CD4-positive, alpha-beta T cell (primary cell): ENCODE data around the gene RUNX1. TPM values are rescaled to one million over a fixed set of nuclear protein-coding genes. Genes with fewer than 3 reads are reported as not detected.

ENCODE experiments used
- ATAC-seq: fragments of 200-7000 bp; cut with Tn5 transposase; one replicate; pipeline ENCODE4 v1.10.0; 2022; ENCODE audit warnings: mild to moderate bottlenecking; ENCODE audit not compliant: poor library complexity
- CTCF ChIA-PET: fragments of 350-600 bp; sonication (Branson Sonifier 250); formaldehyde crosslinking; loops from one replicate; lab custom pipeline; 2021; ENCODE audit warnings: antibody characterized with exemption, inconsistent platforms; lab: Charles Lee
- POLR2A ChIA-PET: fragments of 350-600 bp; sonication (Branson Sonifier 250); formaldehyde crosslinking; loops from one replicate; lab custom pipeline; 2021; ENCODE audit warnings: antibody characterized with exemption, inconsistent platforms; lab: Charles Lee
- DNase-seq, 14 experiments: peaks; one replicate each; pipeline ENCODE4 v3.0.0-alpha.2; 2013 to 2020; ENCODE audit warnings: mixed read lengths in 2 of 14
- H3K27ac ChIP-seq, 2 donors: one replicate each; pipeline versions ENCODE4 v1.5.1 to v1.7.0; 2013; ENCODE audit warnings: low read length in 2 of 2, low read depth in 1 of 2, mild to moderate bottlenecking in 1 of 2
- H3K27me3 ChIP-seq, 2 experiments: 1 replicate in 1 of 2; 2 replicates in 1 of 2; pipeline versions ENCODE4 v1.6.1 to v1.7.0; 2013; ENCODE audit warnings: low read length in 2 of 2, control low read depth in 1 of 2, mild to moderate bottlenecking in 1 of 2, moderate library complexity in 1 of 2; ENCODE audit not compliant: insufficient read depth in 2 of 2, control insufficient read depth in 1 of 2
- H3K36me3 ChIP-seq: one replicate; pipeline ENCODE4 v1.6.1; 2013; ENCODE audit warnings: low read length, control low read depth; ENCODE audit not compliant: insufficient read depth
- H3K4me1 ChIP-seq: one replicate; pipeline ENCODE4 v1.6.1; 2013; ENCODE audit warnings: low read length, control low read depth; ENCODE audit not compliant: insufficient read depth
- H3K4me3 ChIP-seq: one replicate; pipeline ENCODE4 v1.5.1; 2013; ENCODE audit warnings: mild to moderate bottlenecking, low read length, moderate library complexity
- H3K9me3 ChIP-seq, 2 experiments: 1 replicate in 1 of 2; 2 replicates in 1 of 2; pipeline versions ENCODE4 v1.6.1 to v1.7.0; 2013; ENCODE audit warnings: low read length in 2 of 2, mild to moderate bottlenecking in 2 of 2, control low read depth in 1 of 2, moderate library complexity in 1 of 2; ENCODE audit not compliant: control insufficient read depth in 1 of 2, insufficient read depth in 1 of 2
- H3K27ac Mint-ChIP-seq: one replicate; pipeline ENCODE4 v1.8.0; 2020; ENCODE audit warnings: mixed read lengths
- H3K27me3 Mint-ChIP-seq: one replicate; pipeline ENCODE4 v1.8.0; 2021; ENCODE audit warnings: mixed read lengths
- H3K36me3 Mint-ChIP-seq: one replicate; pipeline ENCODE4 v1.8.0; 2021; ENCODE audit warnings: low read depth, mixed read lengths
- H3K4me1 Mint-ChIP-seq: one replicate; pipeline ENCODE4 v1.8.0; 2021; ENCODE audit warnings: low read depth, mixed read lengths
- H3K4me3 Mint-ChIP-seq: one replicate; pipeline ENCODE4 v1.8.0; 2020; ENCODE audit warnings: mild to moderate bottlenecking, mixed read lengths
- H3K9me3 Mint-ChIP-seq: one replicate; pipeline ENCODE4 v1.8.0; 2020; ENCODE audit warnings: mixed read lengths
- CTCF ChIP-seq: fragments of 200-600 bp; IDR thresholded peaks from one replicate; pipeline ENCODE4 v1.8.0; 2022; ENCODE audit warnings: antibody characterized with exemption, mild to moderate bottlenecking
- intact Hi-C, 2 experiments: fragments of 100-400 bp; cut with DNase I in 1 of 2; cut with micrococcal nuclease in 1 of 2; formaldehyde crosslinking; loops; one replicate each; pipeline versions ENCODE4 v1.15.1 to v1.9.0; 2023 to 2025; cut with DNase I, micrococcal nuclease
- total RNA-seq, 174 experiments: library from RNA in 2 of 174; stranded (reverse) in 2 of 174; gene quantifications; one replicate each; pipeline ENCODE4 v1.2.3 and lab custom pipeline; 2021 to 2026

The RUNX1 gene
- total RNA-seq, 2 experiments from 2014 or later: 71.7 to 74.3 TPM

GRCh38 chr21:34945288-34945687, 103.8 kb downstream of the RUNX1 start:
- Histone ChIP-seq H3K4me1 (peaks cover 60% of the 10 kb centered on the region), H3K9me3 (no peaks in the 10 kb centered on the region), H3K4me3 (no peak overlapping the region), H3K27me3 (no peaks in the 10 kb centered on the region), H3K36me3 (peaks cover 14% of the 10 kb centered on the region), H3K27ac (no peak overlapping the region)
- intact Hi-C loops: no loop called here
- Mint-ChIP-seq H3K27ac (peak overlapping the region; percentile 53), H3K4me3 (peak overlapping the region; percentile 26), H3K4me1 (peaks cover 89% of the 10 kb centered on the region), H3K27me3 (no peaks in the 10 kb centered on the region), H3K36me3 (peaks cover 16% of the 10 kb centered on the region), H3K9me3 (no peaks in the 10 kb centered on the region)
- DNase-seq (no peak), ATAC-seq (no peak)
- CTCF ChIA-PET: interaction anchor here (1.5 to 2.2 kb wide), 5 partner anchors 10 to 57 kb away, joined by 4 to 9 read pairs (median 6); no protein-coding TSS in a partner anchor
- no peak for TF ChIP-seq CTCF
- POLR2A ChIA-PET: interaction anchor here (1.0 to 3.0 kb wide), 3 partner anchors 9 to 39 kb away, joined by 3 to 15 read pairs (median 12); no protein-coding TSS in a partner anchor

- Histone ChIP-seq H3K27me3 (no peaks in the 10 kb centered on the region), H3K9me3 (no peaks in the 10 kb centered on the region), H3K4me1 (peaks cover 62% of the 10 kb centered on the region), H3K36me3 (peaks cover 14% of the 10 kb centered on the region), H3K27ac (no peak overlapping the region), H3K4me3 (no peak overlapping the region)
- ChIA-PET CTCF (no interaction called here), POLR2A (no interaction called here)
- DNase-seq: no peak
- Mint-ChIP-seq H3K36me3 (peaks cover 16% of the 10 kb centered on the region), H3K27ac (peak overlapping the region; percentile 53), H3K4me1 (peaks cover 91% of the 10 kb centered on the region), H3K9me3 (no peaks in the 10 kb centered on the region), H3K4me3 (no peak overlapping the region), H3K27me3 (no peaks in the 10 kb centered on the region)
- intact Hi-C loops: no loop called here
- ATAC-seq: no peak
- TF ChIP-seq CTCF: no peak
Measured at GRCh38 chr21:34944015-34944755, 104.9 kb downstream of the RUNX1 start.

GRCh38 chr21:34942911-34943310, 106.2 kb downstream of the RUNX1 start:
- ATAC-seq (no peak), DNase-seq (no peak)
- CTCF ChIA-PET: interaction anchor here (1.0 to 2.4 kb wide), 2 partner anchors 10 to 53 kb away, joined by 3 to 8 read pairs; no protein-coding TSS in a partner anchor
- H3K4me1 ChIP-seq: peaks cover 57% of the 10 kb centered on the region
- H3K27me3 Mint-ChIP-seq: no peaks in the 10 kb centered on the region
- H3K36me3 ChIP-seq: peaks cover 14% of the 10 kb centered on the region
- H3K4me1 Mint-ChIP-seq: peaks cover 100% of the 10 kb centered on the region
- no peaks in the 10 kb centered on the region for H3K27me3 ChIP-seq
- no peaks in the 10 kb centered on the region for H3K9me3 Mint-ChIP-seq
- H3K27ac Mint-ChIP-seq: peak overlapping the region; percentile 53
- POLR2A ChIA-PET: interaction anchor here (0.8 to 1.4 kb wide), 3 partner anchors 9 to 83 kb away, joined by 3 read pairs; no protein-coding TSS in a partner anchor
- no peak overlapping the region for H3K4me3 ChIP-seq
- no peak for TF ChIP-seq CTCF
- H3K36me3 Mint-ChIP-seq: peaks cover 16% of the 10 kb centered on the region
- H3K27ac ChIP-seq: no peak overlapping the region
- intact Hi-C loops: no loop called here
- no peaks in the 10 kb centered on the region for H3K9me3 ChIP-seq
- no peak overlapping the region for H3K4me3 Mint-ChIP-seq
